SK-N-SH (cell line): Measurements from ENCODE around the gene APOL6. TPM values are rescaled to one million over a fixed set of nuclear protein-coding genes. Genes with fewer than 3 reads are reported as not detected.

Source experiments
- CTCF ChIA-PET: fragments of 300-600, 350-600 bp; formaldehyde crosslinking; extraction: SDS; loops from one replicate; lab custom pipeline; 2021; lab: Yijun Ruan, JAX
- POLR2A ChIA-PET: fragments of 350-600 bp; sonication (Branson Sonifier 250); formaldehyde crosslinking; extraction: SDS; loops from one replicate; lab custom pipeline; 2020; ENCODE audit warnings: antibody characterized with exemption, inconsistent platforms; lab: Yijun Ruan, JAX
- DNase-seq: peaks from one replicate; pipeline ENCODE4 v3.0.0; 2012
- H2AFZ ChIP-seq: fragments of 200-600 bp; sonication (generic); 2 replicates; pipeline ENCODE4 v1.8.1; 2016; ENCODE audit warnings: antibody characterized with exemption, mild to moderate bottlenecking, low read depth
- H3F3A ChIP-seq: fragments of 200-600 bp; sonication (generic); replicated peaks from 2 replicates; pipeline ENCODE3; 2016; ENCODE audit warnings: antibody characterized with exemption, mild to moderate bottlenecking; ENCODE audit not compliant: insufficient read depth
- H3K27ac ChIP-seq, 2 experiments: fragments of 200-500 bp in 1 of 2; fragments of 200-600 bp in 1 of 2; sonication (Bioruptor generic) in 1 of 2; sonication (generic), shearing (Covaris generic) in 1 of 2; 2 replicates each; pipeline versions ENCODE4 v1.5.1 to v1.6.1; 2014 to 2016; ENCODE audit warnings: low read depth in 2 of 2, inconsistent platforms in 1 of 2, low read length in 1 of 2, mild to moderate bottlenecking in 1 of 2, mixed read lengths in 1 of 2
- H3K27me3 ChIP-seq: fragments of 200-600 bp; sonication (generic), shearing (Covaris generic); 2 replicates; pipeline ENCODE4 v1.6.1; 2016; ENCODE audit warnings: mixed run types; ENCODE audit not compliant: insufficient read depth
- H3K36me3 ChIP-seq, 2 experiments: fragments of 200-500 bp in 1 of 2; fragments of 200-600 bp in 1 of 2; sonication (Bioruptor generic) in 1 of 2; sonication (generic) in 1 of 2; replicated peaks in 1 of 2; 2 replicates each; pipeline versions ENCODE3 to v1.5.1; 2014 to 2016; ENCODE audit warnings: low read length in 1 of 2, mild to moderate bottlenecking in 1 of 2; ENCODE audit not compliant: insufficient read depth in 2 of 2, control insufficient read depth in 1 of 2
- H3K4me1 ChIP-seq, 2 experiments: fragments of 200-500 bp in 1 of 2; fragments of 200-600 bp in 1 of 2; sonication (Bioruptor generic) in 1 of 2; sonication (generic), shearing (Covaris generic) in 1 of 2; 2 replicates each; pipeline versions ENCODE4 v1.5.1 to v1.6.1; 2014 to 2016; ENCODE audit warnings: low read depth in 1 of 2, low read length in 1 of 2, mixed run types in 1 of 2; ENCODE audit not compliant: insufficient read depth in 2 of 2, control insufficient read depth in 1 of 2
- H3K4me2 ChIP-seq: fragments of 200-600 bp; sonication (generic), shearing (Covaris generic); 2 replicates; pipeline ENCODE4 v1.6.1; 2017; ENCODE audit warnings: mixed run types
- H3K4me3 ChIP-seq, 2 experiments: fragments of 200-500 bp in 1 of 2; fragments of 200-600 bp in 1 of 2; sonication (Bioruptor generic) in 1 of 2; sonication (generic), shearing (Covaris generic) in 1 of 2; 2 replicates each; pipeline versions ENCODE4 v1.5.1 to v1.8.1; 2014 to 2016; ENCODE audit warnings: low read depth in 2 of 2, inconsistent platforms in 1 of 2, low read length in 1 of 2, mild to moderate bottlenecking in 1 of 2, mixed read lengths in 1 of 2, moderate library complexity in 1 of 2
- H3K79me2 ChIP-seq: fragments of 200-600 bp; sonication (generic); 2 replicates; pipeline ENCODE4 v1.8.1; 2017; ENCODE audit warnings: mild to moderate bottlenecking; ENCODE audit not compliant: insufficient read depth
- H3K9ac ChIP-seq: fragments of 200-600 bp; sonication (generic); 2 replicates; pipeline ENCODE4 v1.6.1; 2017; ENCODE audit warnings: mixed run types
- H3K9me2 ChIP-seq: fragments of 200-600 bp; sonication (generic); 2 replicates; pipeline ENCODE4 v1.6.1; 2017; ENCODE audit warnings: mixed run types
- H3K9me3 ChIP-seq: fragments of 200-600 bp; sonication (generic); 2 replicates; pipeline ENCODE4 v1.6.1; 2017; ENCODE audit warnings: mixed run types, mild to moderate bottlenecking, moderate library complexity
- H4K20me1 ChIP-seq: fragments of 200-600 bp; sonication (generic); 2 replicates; pipeline ENCODE4 v1.6.1; 2017; ENCODE audit warnings: mild to moderate bottlenecking, mixed run types; ENCODE audit not compliant: insufficient read depth
- CHD2 ChIP-seq: fragments of 150-350 bp; IDR thresholded peaks from 2 replicates; pipeline ENCODE4 v1.6.1; 2018; ENCODE audit warnings: low read length; ENCODE audit not compliant: partially characterized antibody
- CTCF ChIP-seq: fragments of 200-600 bp; sonication (generic); IDR thresholded peaks from 2 replicates; pipeline ENCODE4 v1.6.1; 2017; ENCODE audit warnings: antibody characterized with exemption, mild to moderate bottlenecking, moderate library complexity
- ELF1 ChIP-seq: IDR thresholded peaks from 2 replicates; pipeline ENCODE4 v1.4.0; 2012
- EP300 ChIP-seq, 2 experiments: IDR thresholded peaks; 2 replicates each; pipeline versions ENCODE4 v1.4.0 to v1.6.1; 2012; ENCODE audit warnings: borderline replicate concordance in 1 of 2, low read depth in 1 of 2, low read length in 1 of 2
- FOXJ3 ChIP-seq: sonication (generic); formaldehyde crosslinking; IDR thresholded peaks from 2 replicates; pipeline ENCODE4 v1.5.1; 2020; ENCODE audit warnings: mild to moderate bottlenecking, missing genetic modification reagents
- GATA2 ChIP-seq: sonication (generic); formaldehyde crosslinking; IDR thresholded peaks from 2 replicates; pipeline ENCODE4 v1.5.0; 2020; ENCODE audit warnings: mild to moderate bottlenecking, missing genetic modification reagents
- MAX ChIP-seq: IDR thresholded peaks from 2 replicates; pipeline ENCODE4 v1.4.0; 2012; ENCODE audit warnings: low read depth
- MXI1 ChIP-seq: IDR thresholded peaks from 2 replicates; pipeline ENCODE4 v1.6.1; 2012; ENCODE audit warnings: mild to moderate bottlenecking, low read depth, low read length, improper control_type of control experiment
- PBX3 ChIP-seq: IDR thresholded peaks from 2 replicates; pipeline ENCODE4; 2012
- POLR2AphosphoS5 ChIP-seq: IDR thresholded peaks from 2 replicates; pipeline ENCODE4 v1.6.1; 2012; ENCODE audit warnings: low read depth, low read length
- RAD21 ChIP-seq: IDR thresholded peaks from 2 replicates; pipeline ENCODE4 v1.6.1; 2012; ENCODE audit warnings: mild to moderate bottlenecking, low read length
- RCOR1 ChIP-seq: fragments of 150-350 bp; IDR thresholded peaks from 2 replicates; pipeline ENCODE4 v1.6.1; 2017; ENCODE audit warnings: antibody characterized with exemption, low read length
- SIN3A ChIP-seq: IDR thresholded peaks from 2 replicates; pipeline ENCODE4 v1.6.1; 2012; ENCODE audit warnings: low read depth, mild to moderate bottlenecking, low read length, moderate library complexity, borderline replicate concordance
- TAF1 ChIP-seq: IDR thresholded peaks from 2 replicates; pipeline ENCODE4 v1.6.1; 2012; ENCODE audit warnings: low read depth, mild to moderate bottlenecking, low read length, moderate library complexity, borderline replicate concordance
- TCF12 ChIP-seq: IDR thresholded peaks from 2 replicates; pipeline ENCODE4 v1.4.0; 2012
- TEAD4 ChIP-seq: IDR thresholded peaks from 2 replicates; pipeline ENCODE4 v1.4.0; 2012; ENCODE audit warnings: mild to moderate bottlenecking, borderline replicate concordance; ENCODE audit not compliant: insufficient read depth
- ZBTB33 ChIP-seq: IDR thresholded peaks from 2 replicates; pipeline ENCODE4 v1.4.0; 2012; ENCODE audit warnings: low read depth, borderline replicate concordance
- WGBS: methylation state at CpG from one replicate; pipeline ENCODE4 v1.1.6; 2017; ENCODE audit warnings: low lambda C conversion rate; 5-methylcytosine and 5-hydroxymethylcytosine counted together
- polyA plus RNA-seq, 3 experiments: library from polyadenylated mRNA; depleted of rRNA; stranded (reverse); fragments of >200 nt; gene quantifications; 2 replicates each; pipeline ENCODE4 v1.2.3, GENCODE V29; 2012

Gene APOL6
- polyA plus RNA-seq, 1 of the 3 experiments (the other 2 are of a cell fraction): 0.90 TPM

GRCh38 chr22:35638410-35638809 lies 9.8 kb upstream of the APOL6 start:
- H3K79me2 ChIP-seq: no peaks in the 10 kb centered on the region
- no peaks in the 10 kb centered on the region for H3K9me2 ChIP-seq
- TF ChIP-seq TCF12 (peak; percentile 90), POLR2AphosphoS5 (peak; percentile 70; the same call in 1 of the 2 replicates), MXI1 (peak; percentile 60; the same call in 1 of the 2 replicates), PBX3 (peak; percentile 63), FOXJ3 (CRISPR knock-in tag) (peak; percentile 73), EP300 (IDR thresholded peaks at IDR 0.05; ENCODE audit: borderline replicate concordance in 1 of 2, low read depth in 1 of 2, low read length in 1 of 2) (peak in 1 of 2 experiments; percentile 85; a peak in 2 of 4 replicates), CTCF (no peak), MAX (peak; percentile 70), ELF1 (no peak), CHD2 (peak; percentile 81), RCOR1 (peak; percentile 95), TAF1 (peak; percentile 4; the same call in 1 of the 2 replicates), GATA2 (CRISPR knock-in tag) (no peak), TEAD4 (no peak), SIN3A (0 out of 2 replicates have a peak, but pooled peaks have one; percentile 23), RAD21 (0 out of 2 replicates have a peak, but pooled peaks have one; percentile 21), ZBTB33 (no peak)
- TF ChIP-seq, all 33 proteins: peak for 12
- no peaks in the 10 kb centered on the region for H3F3A ChIP-seq
- H2AFZ ChIP-seq: peak overlapping the region; percentile 91
- H3K9ac ChIP-seq: peak overlapping the region; percentile 60
- ChIA-PET CTCF (interaction anchor here (0.7 to 2.9 kb wide), 2 partner anchors 11 to 204 kb away, joined by 3 to 12 read pairs; no protein-coding TSS in a partner anchor), POLR2A (no interaction called here)
- H3K9me3 ChIP-seq: no peaks in the 10 kb centered on the region
- H4K20me1 ChIP-seq: no peaks in the 10 kb centered on the region
- peak; percentile 89 for DNase-seq
- no peaks in the 10 kb centered on the region for H3K27me3 ChIP-seq
- 18% methylated on average over 12 of the region's 13 CpGs for WGBS
- H3K4me1 ChIP-seq: peaks cover 7 to 29% of the 10 kb centered on the region in 2 experiments; a peak in 2 of 4 replicates
- H3K36me3 ChIP-seq: no peaks in the 10 kb centered on the region
- no peak overlapping the region for H3K4me3 ChIP-seq
- 0 out of 2 replicates have a peak overlapping the region, but pooled peaks have one; percentile 24 for H3K4me2 ChIP-seq
- peak overlapping the region; percentile 70 to 95 for H3K27ac ChIP-seq
